Kidney glomerular epithelial cell (primary cell): ENCODE measurements around the gene GBX2.

Experiments used
- DNase-seq: peaks from one replicate; lab custom pipeline; 2025; lab: John Stamatoyannopoulos, UW

The GBX2 gene

DNA sequence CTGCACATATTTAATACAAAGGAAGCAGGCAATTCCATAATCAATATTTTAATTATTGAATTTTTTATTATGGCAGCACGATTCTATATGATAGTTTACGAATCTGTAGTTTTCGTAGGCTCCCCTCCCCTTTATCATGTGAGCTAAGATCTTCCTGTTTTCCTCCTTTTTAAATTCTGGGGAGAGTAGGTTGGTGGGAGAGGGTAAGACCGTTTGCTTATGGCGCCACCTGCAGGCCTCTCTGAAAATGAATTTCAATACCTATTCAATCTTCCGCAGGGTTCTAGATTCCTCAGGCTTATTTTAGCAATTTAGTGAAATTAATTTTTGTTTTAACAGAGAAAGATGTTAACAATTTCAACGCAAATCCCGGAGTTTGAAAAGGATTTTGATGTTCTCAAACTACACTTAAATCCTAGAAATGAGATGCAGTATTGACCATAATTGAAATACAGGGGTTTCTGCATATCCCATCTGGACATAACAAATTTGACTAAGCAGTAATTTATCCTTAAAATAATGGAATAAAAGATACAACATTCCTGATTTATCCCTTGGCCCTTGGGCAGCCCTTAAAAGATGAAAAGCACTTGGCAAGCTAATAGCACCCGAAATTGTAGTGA is 12.8 kb upstream of the GBX2 start:
- peak; percentile 66 for DNase-seq

DNA sequence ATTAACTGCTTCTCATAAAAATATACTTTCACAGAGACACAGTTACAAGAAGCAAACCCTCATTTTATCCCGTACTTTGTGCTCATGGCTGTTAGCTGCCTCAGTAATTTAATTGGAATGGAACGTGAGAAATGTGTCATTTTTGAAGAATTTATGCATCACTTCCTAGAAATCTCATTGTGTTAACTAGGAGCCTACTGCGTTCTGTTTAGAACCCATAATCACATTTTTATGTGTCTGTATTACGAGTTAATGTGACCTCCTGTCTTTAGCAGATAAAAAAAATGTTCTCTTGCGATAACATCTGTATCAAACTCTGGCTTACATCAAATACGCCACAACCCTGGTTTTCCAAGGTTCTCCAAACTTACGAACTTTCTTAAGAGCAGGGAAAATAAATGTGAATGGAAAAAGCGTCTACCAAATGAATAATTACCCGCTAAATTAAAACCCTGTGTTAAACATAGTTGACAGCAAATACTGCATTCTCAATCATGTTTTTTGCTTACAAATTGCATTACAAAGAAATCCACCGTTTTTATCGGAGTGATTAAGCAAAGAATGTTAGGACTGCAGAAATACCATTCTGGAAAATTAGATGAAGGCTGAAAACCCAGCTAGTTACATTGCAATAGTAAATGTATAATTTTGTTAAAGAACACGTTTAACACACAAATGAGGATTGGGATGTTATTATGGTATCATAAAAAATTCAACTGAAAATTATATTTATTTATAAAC is 12.1 kb upstream of the GBX2 start:
- DNase-seq, result peak; percentile 66

DNA sequence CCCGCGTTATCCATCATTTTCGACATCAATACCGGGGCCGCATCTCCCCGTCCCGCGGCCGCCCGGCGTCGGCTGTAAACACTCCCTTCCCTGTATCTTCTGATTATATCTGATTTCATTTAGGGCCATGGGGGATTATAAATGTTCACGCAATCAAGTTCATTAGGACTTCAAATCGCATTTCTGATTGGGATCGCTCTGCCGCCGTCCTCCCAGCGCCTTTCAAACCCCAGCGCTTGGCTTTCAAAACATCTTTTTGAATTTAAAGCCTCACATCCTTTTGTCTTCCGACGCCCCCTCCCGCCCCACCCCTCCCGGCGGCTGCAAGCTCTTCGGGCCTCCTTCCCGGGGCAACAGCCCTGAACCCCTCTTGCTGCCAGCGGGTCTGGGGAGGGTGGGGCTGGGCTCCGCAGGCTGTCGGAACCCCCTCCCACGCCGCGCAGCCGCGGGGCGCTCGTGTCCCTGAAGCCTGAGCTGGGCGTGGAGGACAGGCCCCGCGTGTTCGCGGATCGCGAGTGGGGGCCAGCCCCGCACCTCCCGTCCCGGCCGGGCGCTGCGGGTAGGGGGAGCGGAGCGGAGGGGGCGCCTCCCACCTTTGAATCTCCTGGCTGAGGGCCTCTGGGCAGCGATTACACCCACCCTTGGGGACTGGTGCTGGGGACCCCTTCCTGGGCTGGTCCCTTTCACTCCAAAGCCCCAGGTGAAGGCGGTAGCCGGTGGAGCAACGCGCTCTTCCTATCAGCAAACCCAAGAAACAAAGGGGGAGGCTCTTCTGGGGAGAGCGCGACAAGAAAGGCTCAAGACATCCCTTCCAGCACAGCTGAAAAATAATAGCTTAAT is 11.3 kb upstream of the GBX2 start:
- DNase-seq, result no peak

DNA sequence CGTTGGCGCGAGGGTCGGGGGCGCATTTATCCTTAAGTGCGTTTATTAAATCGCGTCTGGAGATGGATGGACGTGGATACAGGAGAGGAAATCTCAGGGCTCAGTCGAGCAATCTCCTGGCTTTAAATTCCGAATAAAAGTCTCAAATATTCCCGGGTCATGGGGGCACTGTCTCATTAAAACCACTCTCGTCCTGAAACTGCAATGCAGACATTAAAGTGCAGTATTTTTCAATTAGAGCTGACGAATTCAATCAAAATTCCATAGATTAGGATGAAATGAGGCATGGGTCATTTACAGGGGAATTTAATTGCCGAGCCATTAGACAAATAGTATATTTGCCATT is 10.7 kb upstream of the GBX2 start:
- DNase-seq, result no peak

DNA sequence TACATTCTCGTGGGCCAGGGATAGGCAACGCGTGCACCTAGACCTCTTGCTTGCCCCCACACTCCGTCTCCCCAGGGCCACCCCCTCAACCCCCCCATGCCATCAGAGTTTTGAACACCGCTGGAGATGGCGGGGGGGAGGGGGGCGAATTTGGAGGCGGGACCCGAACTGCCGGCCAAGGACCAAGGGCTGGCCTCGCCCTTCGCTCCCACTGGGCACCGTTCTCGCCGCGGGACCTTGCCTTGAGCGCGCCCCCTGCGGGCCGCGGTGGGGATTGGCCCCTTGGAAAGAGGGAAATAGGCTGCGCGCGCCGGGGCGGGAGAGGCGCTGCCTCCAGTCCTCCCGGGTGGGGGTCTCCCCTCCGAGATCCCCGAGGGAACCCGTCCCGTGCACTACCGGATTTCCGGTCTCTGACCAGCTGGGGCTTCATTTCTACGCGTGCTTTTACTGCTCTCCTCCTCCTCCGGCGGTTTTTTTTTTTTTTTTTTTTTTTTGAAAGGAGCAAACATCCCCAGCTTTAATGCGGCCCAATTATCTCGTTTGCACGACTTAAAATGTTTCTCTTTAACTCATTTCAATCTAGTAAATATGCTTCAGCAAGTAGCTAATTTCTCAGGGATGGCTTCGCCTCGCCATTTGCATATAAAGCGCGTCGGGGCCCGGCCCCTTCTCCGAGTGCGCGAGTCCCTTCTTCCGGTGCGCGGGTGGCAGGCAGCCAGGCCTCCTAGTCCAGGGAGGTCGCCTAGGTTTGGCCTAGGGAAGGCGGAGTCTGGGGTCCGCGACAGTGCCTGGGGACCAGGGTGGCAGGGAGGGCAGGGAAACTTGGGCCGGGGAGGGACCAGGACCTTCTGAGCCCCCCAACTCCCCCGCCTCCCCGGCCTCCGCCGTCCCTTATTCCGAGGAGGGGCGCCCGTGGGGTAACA is 10.0 kb upstream of the GBX2 start:
- peak; percentile 56 for DNase-seq

DNA sequence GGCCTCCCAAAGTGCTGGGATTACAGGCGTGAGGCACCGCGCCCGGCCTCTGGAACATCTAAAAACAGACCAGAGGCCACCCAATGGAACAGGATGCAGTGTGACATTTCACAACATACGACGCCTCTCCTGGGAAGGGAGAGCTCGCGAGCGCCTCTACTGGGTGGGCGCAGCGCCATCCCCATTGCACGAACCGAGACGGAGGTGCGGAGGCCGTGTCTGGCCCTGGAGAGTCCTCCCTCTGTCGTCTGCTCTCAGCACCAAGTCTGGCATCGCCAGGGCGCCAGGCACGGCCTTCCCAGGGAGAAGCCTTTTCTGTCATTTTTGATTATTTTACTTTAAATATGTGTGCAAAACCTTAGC is 9.4 kb upstream of the GBX2 start:
- no peak for DNase-seq

DNA sequence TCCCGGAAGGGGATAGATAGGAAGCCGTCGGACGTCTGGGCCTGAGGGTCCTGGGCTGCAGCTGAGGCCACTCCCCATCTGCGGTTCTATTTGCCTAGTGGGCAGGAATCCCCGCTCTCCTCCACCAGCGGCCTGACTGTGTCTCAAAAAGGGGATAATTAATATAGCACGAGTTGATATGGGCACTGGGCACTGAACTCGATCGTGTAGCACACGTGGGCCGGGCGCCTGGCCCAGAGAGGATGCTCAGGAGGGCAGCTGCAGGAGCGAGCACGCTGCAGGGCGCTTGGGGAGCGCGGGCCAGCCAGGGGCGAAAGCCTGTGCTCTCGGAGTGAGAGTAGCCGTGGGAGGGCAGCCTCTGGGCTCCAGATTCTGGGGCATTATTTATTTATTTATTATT is 8.8 kb upstream of the GBX2 start:
- no peak for DNase-seq

DNA sequence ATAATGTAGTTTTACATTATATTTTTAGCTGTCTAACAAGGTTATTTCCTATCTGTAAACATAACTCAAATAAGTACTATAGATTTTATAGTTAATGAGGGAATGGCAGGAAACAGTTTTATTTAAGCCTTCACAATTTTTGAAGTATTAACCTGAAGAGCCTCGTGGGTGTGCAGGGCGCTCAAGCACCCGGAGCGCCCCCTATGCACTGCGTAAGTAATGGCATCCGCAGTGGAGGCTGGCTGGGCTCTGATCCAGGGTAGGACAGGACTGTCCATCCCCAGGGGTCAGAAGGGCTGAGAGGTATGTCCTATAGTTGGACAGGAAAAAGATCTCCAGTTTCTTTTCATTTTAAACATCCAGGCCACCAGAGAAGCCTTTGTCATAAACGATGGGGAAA is 8.2 kb upstream of the GBX2 start:
- no peak for DNase-seq

DNA sequence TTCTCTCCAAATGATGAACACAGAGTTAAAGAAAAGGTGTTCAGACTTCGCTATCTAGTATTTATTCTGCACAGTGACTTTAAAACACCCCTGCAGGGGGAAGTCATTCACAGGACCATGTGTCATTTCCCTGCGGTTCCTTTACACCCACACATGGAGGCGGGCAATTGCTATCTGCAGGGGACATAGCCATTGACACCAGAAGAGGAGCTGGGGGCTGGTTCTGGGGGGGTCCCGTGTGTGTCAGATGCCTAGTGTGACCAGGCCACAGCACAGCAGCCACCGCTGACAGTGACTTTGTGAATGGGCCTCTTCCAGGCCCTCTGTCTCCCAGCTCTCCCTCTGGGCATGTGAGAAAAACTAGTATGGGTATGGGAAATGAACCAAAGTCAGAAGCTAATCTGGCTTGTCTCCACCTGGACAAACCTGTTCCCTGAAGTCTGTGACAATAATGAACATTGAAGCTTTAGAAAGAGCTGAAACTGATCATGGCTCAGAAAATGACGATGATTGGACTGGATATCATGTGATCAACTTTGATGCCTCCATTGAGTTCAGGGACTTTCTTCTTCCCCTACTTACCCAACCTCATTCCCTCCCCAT is 7.5 kb upstream of the GBX2 start:
- no peak for DNase-seq

DNA sequence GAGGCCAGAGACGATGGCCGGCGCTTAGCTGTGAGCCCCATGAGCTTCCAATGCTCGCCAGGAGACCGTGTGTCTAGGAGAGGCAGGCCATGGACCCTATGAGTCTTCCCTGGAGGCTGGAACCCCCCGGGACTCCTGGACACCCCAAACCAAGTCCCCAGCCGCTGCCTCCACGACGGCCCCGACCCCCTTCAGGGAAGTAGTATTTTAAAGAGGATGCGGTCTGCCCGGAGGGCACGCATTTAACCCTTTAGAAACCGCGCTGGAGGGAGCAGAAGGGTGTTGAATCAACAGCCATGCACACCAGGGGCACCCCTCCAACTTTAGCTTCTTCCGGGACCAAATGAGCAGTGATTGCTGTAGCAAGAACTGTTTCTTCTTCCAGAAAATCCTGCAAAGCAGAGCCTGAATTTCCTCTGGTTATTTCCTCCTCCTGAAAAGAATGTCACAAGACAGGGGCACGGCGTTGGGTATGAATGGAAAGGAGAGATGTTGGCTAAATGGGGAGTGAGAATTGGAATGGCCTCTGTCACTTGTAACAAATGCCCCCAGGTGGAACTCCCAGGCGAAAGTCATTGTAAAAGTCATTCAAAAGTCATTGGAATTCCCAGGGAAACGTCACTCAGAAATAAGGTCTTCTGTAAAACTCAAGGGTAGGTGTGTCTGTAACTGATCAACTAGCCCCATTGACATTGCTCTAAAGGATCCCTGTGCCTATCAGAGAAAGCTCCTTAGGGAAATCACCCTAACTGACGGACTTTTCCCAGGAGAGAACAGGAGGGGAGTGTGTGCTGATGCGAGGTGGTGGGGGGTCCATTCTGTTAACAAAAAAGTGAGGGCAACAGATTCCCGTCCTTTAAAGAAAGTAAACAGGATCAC is 5.8 kb upstream of the GBX2 start:
- DNase-seq, result no peak

DNA sequence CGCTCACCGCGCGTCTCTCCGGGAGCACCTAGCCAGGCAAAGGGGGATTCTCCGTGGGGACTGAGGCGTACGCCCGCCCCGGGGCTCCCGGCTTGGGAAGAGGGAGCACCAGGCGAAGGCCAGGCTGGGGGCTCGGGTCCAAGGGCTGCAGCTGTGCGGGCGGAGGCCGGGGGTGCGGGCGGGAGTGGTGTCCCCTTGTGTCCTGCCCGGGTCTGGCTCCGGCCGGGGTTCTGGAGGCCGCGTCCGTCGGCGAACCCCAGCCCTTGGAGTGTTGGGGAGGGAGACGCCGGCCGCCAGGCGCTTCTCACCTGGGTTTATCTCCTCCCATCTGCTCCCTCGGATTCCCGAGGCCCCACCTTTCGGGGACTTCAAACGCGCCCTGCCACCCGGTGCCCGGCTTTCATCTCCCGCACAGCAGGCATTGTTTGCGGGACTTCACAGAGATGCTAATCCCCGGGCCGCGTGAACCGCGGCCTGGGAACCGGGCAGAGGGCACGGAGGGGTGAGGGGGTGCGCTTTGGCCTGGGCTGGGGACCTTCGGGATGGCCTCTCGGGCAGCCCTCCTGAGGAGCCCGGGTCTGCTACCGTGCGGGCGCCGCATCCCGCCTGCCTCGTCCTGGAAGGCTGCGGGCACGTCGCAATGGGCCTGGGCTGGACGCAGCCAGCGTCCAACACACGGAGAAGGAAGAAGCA is 5.0 kb upstream of the GBX2 start:
- DNase-seq, result no peak

DNA sequence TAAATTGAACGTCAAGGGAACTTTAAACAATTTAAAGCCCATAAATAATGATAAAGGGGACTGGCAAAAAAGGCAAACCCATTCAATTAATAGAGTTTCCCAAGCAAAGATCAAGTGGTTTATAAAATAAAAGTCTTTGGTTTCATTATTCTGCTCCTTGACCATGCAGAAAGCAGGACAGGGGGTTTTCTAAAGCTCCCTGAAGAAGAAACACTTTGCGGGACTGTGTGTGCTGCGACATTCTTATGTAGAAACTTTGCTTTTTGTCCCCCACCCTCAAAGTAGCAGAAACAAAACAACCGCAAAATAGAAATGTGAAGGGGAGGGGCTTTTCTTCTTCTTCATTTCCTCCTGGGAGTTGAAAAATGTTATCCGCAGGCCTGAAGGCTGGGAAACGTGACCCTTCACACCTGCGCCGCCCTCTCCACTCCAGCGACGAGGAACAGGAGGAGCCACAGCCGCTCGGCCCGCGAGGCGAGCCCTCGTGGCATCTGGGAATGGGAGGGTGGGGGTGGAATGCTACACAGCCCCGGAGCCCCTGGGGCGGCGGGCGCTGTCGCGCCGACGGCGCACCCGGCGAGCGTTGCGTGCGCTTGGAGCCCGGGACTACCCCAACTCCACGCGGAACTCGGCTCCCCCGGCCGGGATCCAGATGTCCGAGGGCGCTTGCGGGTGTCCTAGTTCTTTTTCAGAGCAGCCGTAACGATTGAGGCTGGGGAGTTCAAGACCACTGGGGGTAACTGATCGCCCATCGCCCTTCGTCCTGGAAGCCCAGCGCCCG is 4.3 kb upstream of the GBX2 start:
- DNase-seq, result no peak

DNA sequence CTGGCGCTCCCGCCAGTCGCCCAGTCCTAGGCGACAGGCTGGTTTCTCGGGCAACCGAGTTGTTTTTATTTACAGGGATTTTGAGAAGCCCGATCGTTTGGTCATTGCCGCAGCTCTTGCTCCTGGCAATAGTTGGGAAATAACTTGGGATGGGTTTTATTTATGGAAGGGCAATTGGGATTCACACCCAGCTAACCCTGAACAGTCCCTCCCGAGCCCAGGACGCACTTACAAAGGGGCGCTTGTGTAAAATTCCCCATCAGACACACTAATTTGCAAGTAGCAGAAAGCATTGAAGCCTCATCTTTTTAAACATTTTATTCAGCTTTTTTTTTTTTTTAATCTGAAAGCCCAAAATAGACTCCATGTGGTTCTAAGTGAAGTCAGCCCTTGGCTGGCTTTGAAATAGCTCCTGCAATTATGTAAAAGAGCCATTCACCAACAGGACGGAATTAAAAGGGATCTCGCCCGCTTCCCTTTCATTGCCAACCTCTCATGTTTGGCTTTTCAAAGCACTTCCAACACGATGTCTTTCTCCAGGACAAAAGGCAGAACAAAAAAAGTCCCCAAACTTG is 3.6 kb upstream of the GBX2 start:
- no peak for DNase-seq

DNA sequence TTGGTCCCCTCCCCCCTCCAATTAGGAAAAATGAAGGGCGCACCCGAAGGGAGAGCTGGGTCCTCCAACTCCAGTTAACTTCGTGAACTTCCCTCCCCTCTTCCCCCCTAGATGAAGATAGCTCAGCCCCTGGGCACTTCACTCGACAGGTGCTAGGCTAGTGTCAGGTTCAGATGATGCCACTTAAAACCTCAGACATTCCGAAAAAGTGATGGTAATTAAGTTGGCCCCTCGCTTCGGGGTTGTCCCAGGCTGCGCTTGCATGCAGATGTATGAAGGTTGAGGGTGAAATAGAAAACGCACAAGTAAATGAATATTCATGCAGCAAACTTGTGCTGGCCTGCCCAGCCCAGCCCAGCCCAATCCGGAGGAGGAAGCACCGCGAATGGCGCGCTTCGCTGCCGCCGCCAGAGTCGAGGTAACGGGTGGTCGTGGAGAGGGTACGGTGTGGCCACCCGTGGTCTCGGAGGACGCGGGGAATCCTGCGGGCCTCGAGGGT is 3.0 kb upstream of the GBX2 start:
- DNase-seq, result no peak

DNA sequence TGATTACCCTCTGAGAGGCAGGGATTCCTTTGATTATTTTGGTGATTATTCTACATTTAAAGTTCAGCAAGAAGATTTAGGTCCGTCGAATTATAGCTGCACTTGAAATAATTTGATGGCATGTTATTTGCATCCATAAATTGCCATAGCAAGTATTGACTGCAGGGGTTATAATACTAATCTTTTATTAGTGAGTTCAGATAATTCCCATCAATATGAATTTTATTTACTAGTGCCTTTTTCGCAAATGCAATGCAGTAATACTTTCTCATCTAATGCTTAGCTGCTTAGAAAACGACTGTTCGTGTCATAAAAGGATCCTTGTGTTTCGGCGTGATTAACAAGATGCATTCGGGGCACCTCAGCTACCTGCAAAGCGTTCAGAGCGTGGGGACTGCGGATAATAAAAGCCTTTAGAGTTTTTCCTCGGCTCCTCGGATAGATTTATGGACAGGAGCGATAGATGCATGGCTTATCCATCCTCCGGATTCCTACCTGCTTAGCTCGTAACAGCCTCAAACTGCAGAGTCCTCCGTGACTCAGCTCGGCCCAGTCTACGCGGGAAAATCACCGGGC is 2.5 kb upstream of the GBX2 start:
- no peak for DNase-seq

DNA sequence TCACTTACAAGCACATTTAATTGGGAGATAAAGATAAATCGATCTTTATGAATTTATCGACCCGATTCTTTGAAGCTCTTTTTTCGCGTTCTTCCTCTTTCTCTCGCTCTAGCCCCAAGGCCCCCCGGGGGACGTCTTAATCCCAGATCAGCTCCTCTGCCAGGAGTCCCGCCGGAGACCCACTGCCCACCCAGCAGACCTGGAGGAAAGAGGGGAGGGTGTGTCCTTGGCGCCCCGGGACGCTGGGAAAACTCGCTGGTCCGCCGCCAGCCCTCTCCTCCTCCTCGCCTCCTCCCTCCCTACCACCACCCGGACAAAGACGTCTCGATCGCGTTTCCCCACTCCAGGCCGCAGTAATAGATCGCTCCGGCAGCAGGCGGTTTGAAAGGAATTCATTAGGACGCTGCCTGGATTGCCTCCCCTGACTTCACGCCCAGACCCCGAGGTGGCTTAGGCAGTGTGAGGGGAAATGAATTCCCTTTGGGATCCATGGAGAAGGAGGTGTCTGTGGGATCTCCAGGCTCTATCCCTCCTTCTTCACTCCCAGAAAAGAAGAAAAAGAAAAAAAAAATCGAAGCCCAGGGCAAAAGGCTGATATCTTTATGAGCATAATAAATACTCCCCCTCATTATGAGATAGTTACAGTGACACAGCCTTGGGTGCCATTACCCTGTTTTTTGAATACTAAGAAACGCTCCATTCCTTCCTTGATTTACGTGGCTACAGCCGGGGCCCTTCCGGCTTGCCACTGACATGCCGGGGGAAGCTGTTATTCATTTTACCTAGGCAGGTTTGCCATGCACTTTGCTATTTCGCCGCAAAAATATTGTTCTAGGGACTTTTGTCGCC is 1.8 kb upstream of the GBX2 start:
- DNase-seq, result no peak

DNA sequence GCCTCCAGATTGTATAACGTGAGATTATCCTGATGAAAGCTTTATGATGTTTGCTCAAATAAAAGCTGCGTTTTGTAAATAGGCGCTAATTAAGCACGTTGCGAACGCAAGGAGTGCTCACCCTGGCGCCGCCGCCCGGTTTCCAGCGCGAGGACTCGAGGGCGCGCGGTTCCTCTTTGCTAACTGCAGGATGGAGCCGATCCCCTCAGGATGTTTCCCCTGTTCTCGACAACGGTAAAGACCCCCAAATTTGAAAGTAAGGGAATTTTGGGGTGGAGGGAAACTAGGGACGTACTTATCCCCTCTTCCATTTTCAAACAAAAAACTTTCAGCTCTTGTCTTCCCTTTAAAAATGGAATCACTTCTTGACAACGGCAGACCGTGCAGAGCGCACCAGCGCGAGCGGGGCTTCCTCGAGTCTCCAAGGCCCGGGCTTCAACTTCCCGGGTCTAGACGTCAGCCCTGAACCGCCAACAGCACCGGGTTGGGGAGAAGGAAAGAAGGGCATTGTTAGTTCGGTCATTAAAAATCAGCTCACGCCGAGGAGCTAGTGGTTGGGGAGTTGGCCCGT is 1.1 kb upstream of the GBX2 start:
- DNase-seq, result no peak
